DMS 273 (cell line): ENCODE data around the gene PXDN.

ENCODE experiments used
- DNase-seq: peaks from one replicate; lab custom pipeline; 2025; ENCODE audit not compliant: unreplicated experiment; lab: John Stamatoyannopoulos, UW

PXDN gene

GRCh38 chr2:1585635-1586034, 158.7 kb downstream of the PXDN start:
- DNase-seq, result no peak

GRCh38 chr2:1584691-1585485, 159.4 kb downstream of the PXDN start:
- no peak for DNase-seq

- no peak for DNase-seq
Observed at GRCh38 chr2:1584051-1584531, 160.2 kb downstream of the PXDN start.

GRCh38 chr2:1582891-1583341, 161.4 kb downstream of the PXDN start:
- no peak for DNase-seq

GRCh38 chr2:1581965-1582625, 162.2 kb downstream of the PXDN start:
- DNase-seq, result no peak
